GM19099 (cell line): ENCODE results near the gene ISCU.

Source experiments
- POLR2A ChIP-seq: IDR thresholded peaks from 3 replicates; pipeline ENCODE4 v1.6.1; 2011; ENCODE audit warnings: low read depth; ENCODE audit not compliant: insufficient read length; ENCODE audit errors: extremely low read depth

ISCU gene

GRCh38 chr12:108578813-108579212 is 16.4 kb downstream of the ISCU start:
- no peak for TF ChIP-seq POLR2A

GRCh38 chr12:108580531-108580930 is 18.1 kb downstream of the ISCU start:
- no peak for TF ChIP-seq POLR2A

- no peak for TF ChIP-seq POLR2A
Measured at GRCh38 chr12:108581311-108582227, 19.2 kb downstream of the ISCU start.

- no peak for TF ChIP-seq POLR2A
Measured at GRCh38 chr12:108582509-108582908, 20.1 kb downstream of the ISCU start.

GRCh38 chr12:108582978-108583770 is 20.8 kb downstream of the ISCU start:
- no peak for TF ChIP-seq POLR2A

GRCh38 chr12:108583991-108584390 is 21.6 kb downstream of the ISCU start:
- no peak for TF ChIP-seq POLR2A

- no peak for TF ChIP-seq POLR2A
Measured at GRCh38 chr12:108584456-108585065, 22.2 kb downstream of the ISCU start.

GRCh38 chr12:108585864-108586263 is 23.5 kb downstream of the ISCU start:
- no peak for TF ChIP-seq POLR2A

GRCh38 chr12:108586306-108586705 is 23.9 kb downstream of the ISCU start:
- no peak for TF ChIP-seq POLR2A

- no peak for TF ChIP-seq POLR2A
Measured at GRCh38 chr12:108587826-108588225, 25.4 kb downstream of the ISCU start.

GRCh38 chr12:108589028-108589839 is 26.8 kb downstream of the ISCU start:
- no peak for TF ChIP-seq POLR2A

- TF ChIP-seq POLR2A, result no peak
Measured at GRCh38 chr12:108589840-108590229, 27.4 kb downstream of the ISCU start.

GRCh38 chr12:108591267-108591980 is 29.0 kb downstream of the ISCU start:
- TF ChIP-seq POLR2A, result no peak
